ENCODE measurements around the gene ARHGAP32.

The ARHGAP32 gene

GRCh38 chr11:129102756-129103155, 89.4 kb downstream of the ARHGAP32 start:
- DNase-seq: no peak

DNA sequence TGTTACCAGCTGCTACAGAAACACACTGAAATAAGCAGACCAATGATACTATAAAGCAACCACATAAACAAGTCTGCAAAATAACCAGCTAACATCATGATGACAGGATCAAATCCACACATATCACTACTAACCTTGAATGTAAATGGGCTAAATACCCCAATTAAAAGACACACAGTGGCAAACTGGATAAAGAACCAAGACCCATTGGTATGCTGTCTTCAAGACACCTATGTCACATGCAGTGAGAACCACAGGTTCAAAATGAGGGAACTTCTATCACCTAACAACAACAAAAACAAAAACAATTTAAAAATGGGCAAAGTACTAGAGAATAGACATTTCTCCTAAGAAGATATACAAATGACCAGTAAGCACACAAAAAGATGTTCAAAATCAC, 89.9 kb downstream of the ARHGAP32 start:
- no peak for DNase-seq

DNA sequence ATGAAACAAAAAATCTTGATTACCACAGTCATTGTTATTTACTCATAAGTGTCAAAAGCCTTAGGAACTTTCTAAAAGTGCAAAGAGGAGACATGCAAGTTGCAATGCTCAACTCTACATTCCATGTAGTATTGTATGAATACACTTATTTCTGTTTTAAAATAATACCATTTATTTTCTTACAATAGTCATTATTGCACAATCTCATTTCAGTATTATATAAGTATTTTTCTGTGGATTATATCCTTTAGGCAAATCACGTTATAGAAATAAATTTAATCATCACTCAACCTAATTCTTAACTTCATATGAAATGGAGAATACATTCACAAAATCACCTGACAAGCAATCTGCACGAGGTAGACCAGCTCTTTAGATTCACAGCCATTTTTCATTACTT, 98.8 kb downstream of the ARHGAP32 start:
- no peak for DNase-seq

DNA sequence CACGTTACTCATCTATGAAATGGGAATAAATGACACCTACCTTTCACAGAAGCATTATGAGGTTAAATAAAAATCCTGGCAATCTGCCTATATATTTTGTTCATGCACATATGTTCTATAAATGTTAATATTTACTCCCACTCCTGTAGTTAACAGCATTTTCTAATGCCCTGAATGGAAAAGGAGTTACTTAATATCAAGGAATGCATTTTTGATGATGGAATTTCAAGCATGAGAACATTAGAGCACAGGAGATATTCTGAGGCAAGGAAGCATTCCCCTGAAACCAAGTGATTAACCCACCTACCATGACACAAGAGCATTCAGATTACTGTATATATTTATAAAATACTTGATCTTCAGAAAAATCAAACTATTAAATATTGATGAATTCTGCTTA, 102.1 kb downstream of the ARHGAP32 start:
- DNase-seq: no peak

GRCh38 chr11:129089279-129089678, 102.8 kb downstream of the ARHGAP32 start:
- DNase-seq: no peak

DNA sequence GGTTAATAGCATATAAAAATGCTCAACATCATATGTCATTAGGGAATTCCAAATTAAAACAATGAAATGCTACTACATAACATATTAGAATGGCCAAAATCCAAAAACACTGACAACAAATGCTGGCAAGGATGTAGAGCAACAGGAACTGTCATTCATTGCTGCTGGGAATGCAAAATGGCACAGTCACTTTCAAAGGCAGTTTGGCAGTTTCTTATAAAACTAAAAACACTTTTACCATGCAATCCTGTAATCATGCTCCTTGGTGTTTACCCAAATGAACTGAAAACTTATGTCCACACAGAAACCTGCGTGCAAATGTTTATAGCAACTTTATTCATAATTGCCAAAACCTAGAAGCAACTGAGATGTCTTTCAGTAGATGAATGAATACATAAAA, 105.1 kb downstream of the ARHGAP32 start:
- DNase-seq: no peak

DNA sequence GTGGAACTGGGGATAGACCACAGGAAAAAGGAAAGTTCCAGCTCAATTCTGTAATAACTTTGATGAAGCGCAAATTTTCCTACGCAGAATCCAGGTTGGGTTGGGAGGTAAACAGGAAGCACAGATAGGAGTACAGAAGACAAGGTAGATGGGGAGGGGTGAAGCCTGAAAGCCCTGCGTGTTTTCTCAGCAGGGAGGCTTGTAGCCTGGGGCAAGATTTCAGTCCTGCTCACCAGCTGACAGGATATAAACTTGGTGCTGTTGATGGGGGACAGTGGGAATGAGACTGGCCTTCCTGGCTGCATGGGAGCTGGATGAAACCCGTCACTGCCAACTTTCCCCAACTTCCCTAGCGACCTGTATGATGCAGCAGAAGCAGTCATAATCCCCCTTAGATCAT, 114.9 kb downstream of the ARHGAP32 start:
- no peak for DNase-seq

- no peak for DNase-seq
These were observed 116.4 kb downstream of the ARHGAP32 start for GRCh38 chr11:129075757-129076156.

DNA sequence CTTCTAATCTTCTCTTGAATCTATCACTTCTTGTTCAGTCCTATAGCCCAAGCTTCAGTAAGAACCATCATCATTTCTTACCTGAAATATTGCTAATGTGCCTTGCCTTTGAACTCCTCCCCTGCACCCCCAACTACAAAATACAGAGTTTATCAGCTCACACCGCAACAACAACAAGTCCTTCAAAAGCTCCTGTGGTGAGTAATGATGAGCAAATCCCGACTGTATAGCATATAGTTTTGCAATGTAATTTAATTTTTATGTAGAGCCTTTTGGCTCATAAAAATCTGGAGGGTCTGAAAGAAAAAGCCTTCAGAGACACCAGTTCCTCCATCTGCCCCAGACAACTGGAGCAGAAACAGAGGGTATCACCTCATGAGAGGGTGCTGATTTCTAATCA, 124.7 kb downstream of the ARHGAP32 start:
- DNase-seq: no peak

- no peak for DNase-seq
These were observed 125.9 kb downstream of the ARHGAP32 start for GRCh38 chr11:129066229-129066628.

GRCh38 chr11:129063118-129063517, 129.0 kb downstream of the ARHGAP32 start:
- DNase-seq: no peak

- DNase-seq: no peak
These were observed 130.5 kb downstream of the ARHGAP32 start for GRCh38 chr11:129061492-129062230.

- no peak for DNase-seq
These were observed 135.2 kb downstream of the ARHGAP32 start for GRCh38 chr11:129056916-129057315.

DNA sequence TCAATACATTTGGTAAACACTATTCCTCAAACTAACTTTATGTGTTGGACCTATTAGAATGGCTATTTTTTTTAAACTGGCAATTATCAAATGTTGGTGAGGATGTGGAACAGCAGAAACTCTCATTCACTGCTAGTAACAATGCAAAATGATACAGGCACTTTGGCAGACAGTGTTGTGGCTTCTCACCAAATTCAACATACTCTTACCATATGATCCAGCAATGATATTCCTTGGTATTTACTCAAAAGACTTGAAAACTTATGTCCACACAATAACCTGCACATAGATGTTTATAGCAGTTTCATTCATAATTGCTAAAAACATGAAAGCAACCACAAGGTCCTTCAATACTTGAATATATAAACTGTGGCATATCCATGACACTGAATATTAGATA, 136.9 kb downstream of the ARHGAP32 start:
- no peak for DNase-seq

DNA sequence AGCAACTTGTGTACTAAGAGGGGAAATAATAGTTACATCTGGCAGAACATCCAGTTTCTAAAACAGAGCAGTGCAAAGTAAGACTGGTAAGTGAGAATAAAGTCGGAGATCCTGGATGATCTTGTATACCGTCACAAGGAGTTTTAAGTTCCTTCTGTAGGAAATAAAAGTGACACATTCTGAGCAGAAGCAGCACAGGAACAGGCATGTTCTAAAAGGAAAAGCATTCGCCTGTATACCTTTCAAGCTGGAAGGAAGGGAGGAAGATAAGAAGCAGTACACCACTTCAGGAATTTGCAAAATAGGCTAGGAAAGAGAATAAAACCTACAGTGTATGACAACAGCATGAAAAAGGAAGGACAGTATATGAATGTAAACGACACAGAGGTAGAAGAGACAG, 143.2 kb downstream of the ARHGAP32 start:
- DNase-seq: no peak

DNA sequence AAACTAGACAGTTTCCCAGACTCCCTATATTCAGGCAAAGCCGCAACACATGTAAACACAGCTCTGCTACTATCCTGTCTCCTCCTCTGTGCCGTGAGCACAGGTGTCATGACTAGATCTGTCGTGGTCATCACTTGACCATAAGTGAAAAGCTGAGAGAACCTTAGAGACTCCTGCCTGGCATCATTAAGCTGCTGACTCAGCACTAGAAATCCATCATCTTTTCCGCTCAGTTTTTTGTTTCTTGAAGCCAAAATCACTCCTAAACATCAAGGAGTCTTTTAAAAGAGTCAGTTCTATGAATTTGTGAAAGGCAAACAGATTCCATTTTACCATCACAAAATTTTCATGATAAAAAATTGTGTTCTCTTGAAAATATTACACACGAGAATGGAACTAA, 147.0 kb downstream of the ARHGAP32 start:
- no peak for DNase-seq

- no peak for DNase-seq
These were observed 149.6 kb downstream of the ARHGAP32 start for GRCh38 chr11:129042503-129042902.

DNA sequence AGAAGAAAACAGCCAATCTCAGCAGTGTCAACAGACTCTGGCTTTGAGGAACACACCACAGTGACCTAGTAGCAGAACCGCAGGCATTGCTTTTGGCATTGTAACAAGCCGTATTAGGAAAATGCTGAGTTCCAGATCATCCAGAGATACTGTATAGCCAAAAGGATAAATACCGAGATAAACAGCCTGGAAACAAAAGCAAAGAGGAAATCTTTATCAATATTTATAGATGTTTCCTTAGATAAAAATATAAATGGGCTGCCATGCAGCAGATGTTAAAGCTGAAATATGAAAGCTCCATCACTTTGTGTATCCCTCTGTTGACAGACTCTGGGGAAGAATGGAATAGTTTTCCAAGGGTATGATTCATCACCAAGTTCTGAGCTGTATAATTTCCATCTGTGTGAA, 150.5 kb downstream of the ARHGAP32 start:
- no peak for DNase-seq

- DNase-seq: no peak
These were observed 151.2 kb downstream of the ARHGAP32 start for GRCh38 chr11:129040934-129041333.

DNA sequence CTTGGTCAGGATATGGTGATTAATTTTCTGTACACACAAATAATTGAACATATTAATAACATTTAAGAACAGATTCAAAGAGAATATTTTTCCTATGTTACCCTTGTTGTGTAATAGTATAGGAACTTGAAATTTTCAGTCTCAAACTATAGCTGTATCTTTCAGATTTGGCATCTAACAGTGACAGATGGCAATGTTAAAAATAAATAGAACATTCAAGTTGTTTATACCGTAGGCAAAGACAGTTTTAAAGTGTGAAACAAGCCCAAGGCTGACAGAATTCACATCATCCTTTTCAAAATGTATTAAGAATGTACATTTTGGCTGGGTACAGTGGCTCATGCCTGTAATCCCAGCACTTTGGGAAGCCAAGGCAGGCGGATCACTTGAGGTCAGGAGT, 156.9 kb downstream of the ARHGAP32 start:
- no peak for DNase-seq

DNA sequence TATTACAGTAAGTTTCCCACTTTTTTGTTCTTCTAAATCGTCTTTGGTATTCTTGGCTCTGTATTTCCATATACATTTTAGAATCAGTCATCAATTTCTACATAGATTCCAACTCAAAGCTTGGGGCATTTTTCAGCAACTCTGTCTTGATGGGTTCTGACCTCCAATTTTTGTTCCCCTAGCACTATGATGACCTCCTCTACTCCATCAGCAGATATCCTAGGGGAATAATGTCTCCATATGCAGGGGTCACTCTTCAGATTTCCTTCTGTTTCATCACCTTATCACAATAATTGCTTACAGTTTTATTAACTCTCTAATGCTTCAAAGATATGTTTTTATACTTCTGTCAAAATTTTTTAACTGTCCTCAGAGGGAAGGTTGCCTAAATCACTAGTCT, 158.1 kb downstream of the ARHGAP32 start:
- no peak for DNase-seq

- DNase-seq: no peak
These were observed 168.0 kb downstream of the ARHGAP32 start for GRCh38 chr11:129023968-129024676.

DNA sequence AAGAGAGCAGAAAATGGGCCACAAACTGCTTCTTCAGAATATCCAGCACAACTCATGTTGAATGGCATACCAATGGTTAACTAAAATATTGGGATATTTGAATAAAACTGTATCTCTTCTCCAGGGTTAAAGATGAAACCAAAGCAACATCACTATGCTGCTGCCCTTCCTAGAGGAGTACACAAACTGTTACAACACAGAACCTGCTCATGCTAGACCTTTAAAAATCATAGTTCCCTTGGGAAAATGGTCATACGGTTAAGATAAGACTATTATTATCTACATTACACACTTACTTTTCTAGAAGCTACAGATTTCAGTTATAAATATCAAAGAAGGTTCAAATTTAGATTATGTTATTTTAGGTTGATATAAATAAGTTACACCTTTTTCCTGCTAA, 170.8 kb downstream of the ARHGAP32 start:
- no peak for DNase-seq

DNA sequence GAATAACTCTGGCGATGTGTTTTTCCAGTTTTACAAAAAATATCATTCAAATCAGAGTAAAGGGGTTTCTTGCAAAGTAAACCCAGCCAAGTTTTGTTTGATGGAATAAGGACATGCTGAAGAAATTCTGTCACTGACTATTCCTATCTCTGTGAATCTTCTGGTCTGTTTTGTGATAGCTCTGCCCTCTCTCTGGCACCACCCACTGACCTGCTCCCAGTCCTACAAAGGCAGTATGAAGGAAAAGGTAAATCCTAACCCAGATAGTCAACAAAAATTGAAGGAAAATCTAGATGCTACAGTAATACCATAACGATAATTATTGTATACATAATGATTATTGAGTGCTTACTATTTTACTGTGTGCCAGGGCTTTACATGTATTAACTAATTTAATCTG, 173.1 kb downstream of the ARHGAP32 start:
- DNase-seq: no peak

- DNase-seq: no peak
These were observed 174.0 kb downstream of the ARHGAP32 start for GRCh38 chr11:129018126-129018525.
